Stimulated activated CD4-positive, alpha-beta T cell treated with anti-CD3 and anti-CD28 coated beads, TNF-alpha, amount 100 ng/mL, for 48 hours (primary cell): ENCODE results near the gene CHST8.
"Not testable (repeated sequence)": the region's sequence is repeated elsewhere in the genome, so short reads cannot be mapped to it uniquely, and the experiment has no call there.

Experiments
- DNase-seq, 3 donors: peaks; one replicate each; pipeline ENCODE4 v3.0.0-alpha.2; 2020; ENCODE audit warnings: low read depth in 3 of 3

The CHST8 gene

GRCh38 chr19:33689138-33689746 lies 67.5 kb downstream of the CHST8 start:
- DNase-seq: no peak

GRCh38 chr19:33689868-33690267 lies 68.1 kb downstream of the CHST8 start:
- no peak for DNase-seq

- no peak for DNase-seq
Measured at GRCh38 chr19:33690378-33691029, 68.8 kb downstream of the CHST8 start.

- no peak for DNase-seq
Measured at GRCh38 chr19:33691030-33691427, 69.3 kb downstream of the CHST8 start.

GRCh38 chr19:33691736-33692135 lies 70.0 kb downstream of the CHST8 start:
- no peak for DNase-seq

- no peak for DNase-seq
Measured at GRCh38 chr19:33693678-33694077, 71.9 kb downstream of the CHST8 start.

- DNase-seq: not testable (repeated sequence)
Measured at GRCh38 chr19:33695547-33695946, 73.8 kb downstream of the CHST8 start.

- DNase-seq: no peak
Measured at GRCh38 chr19:33697766-33698165, 76.0 kb downstream of the CHST8 start.

- no peak for DNase-seq
Measured at GRCh38 chr19:33698576-33699435, 77.1 kb downstream of the CHST8 start.

GRCh38 chr19:33699754-33700407 lies 78.1 kb downstream of the CHST8 start:
- DNase-seq: no peak

GRCh38 chr19:33700408-33701013 lies 78.8 kb downstream of the CHST8 start:
- DNase-seq: no peak

GRCh38 chr19:33701565-33701964 lies 79.8 kb downstream of the CHST8 start:
- DNase-seq: no peak

- DNase-seq: no peak
Measured at GRCh38 chr19:33702606-33703437, 81.1 kb downstream of the CHST8 start.

- DNase-seq: no peak
Measured at GRCh38 chr19:33703438-33703750, 81.6 kb downstream of the CHST8 start.

GRCh38 chr19:33703821-33704220 lies 82.1 kb downstream of the CHST8 start:
- no peak for DNase-seq

GRCh38 chr19:33704271-33704670 lies 82.5 kb downstream of the CHST8 start:
- DNase-seq: no peak

- no peak for DNase-seq
Measured at GRCh38 chr19:33705090-33705847, 83.5 kb downstream of the CHST8 start.

- DNase-seq: no peak
Measured at GRCh38 chr19:33705860-33706259, 84.1 kb downstream of the CHST8 start.

GRCh38 chr19:33706631-33707030 lies 84.9 kb downstream of the CHST8 start:
- no peak for DNase-seq

- no peak for DNase-seq
Measured at GRCh38 chr19:33712268-33712667, 90.5 kb downstream of the CHST8 start.
